Calu3 (cell line): Measurements from ENCODE around the gene EPYC. TPM values are rescaled to one million over a fixed set of nuclear protein-coding genes. Genes with fewer than 3 reads are reported as not detected.

Source experiments
- BruUV-seq: library from RNA; stranded (reverse); fragments of 400-500 nt; replicated peaks from 2 replicates; lab custom pipeline; 2021; lab: Mats Ljungman, UMichigan
- CTCF ChIA-PET: fragments of 300-600 bp; sonication (Branson Sonifier 250); formaldehyde crosslinking; loops from one replicate; lab custom pipeline; 2022; ENCODE audit warnings: antibody characterized with exemption; lab: Charles Lee
- DNase-seq: peaks from one replicate; pipeline ENCODE4 v3.0.0; 2022
- H3K27ac Mint-ChIP-seq: one replicate; pipeline ENCODE4 v1.8.0; 2022; ENCODE audit warnings: mixed read lengths; ENCODE audit not compliant: unreplicated experiment
- H3K27me3 Mint-ChIP-seq: one replicate; pipeline ENCODE4 v1.8.0; 2022; ENCODE audit warnings: mixed read lengths; ENCODE audit not compliant: unreplicated experiment
- H3K36me3 Mint-ChIP-seq: one replicate; pipeline ENCODE4 v1.8.0; 2022; ENCODE audit warnings: mild to moderate bottlenecking, moderate library complexity, mixed read lengths; ENCODE audit not compliant: insufficient read depth, unreplicated experiment
- H3K4me1 Mint-ChIP-seq: one replicate; pipeline ENCODE4 v1.8.0; 2022; ENCODE audit warnings: mild to moderate bottlenecking, low read depth, mixed read lengths; ENCODE audit not compliant: unreplicated experiment
- H3K4me3 Mint-ChIP-seq: one replicate; pipeline ENCODE4 v1.8.0; 2022; ENCODE audit warnings: mild to moderate bottlenecking, low read depth, moderate library complexity, mixed read lengths; ENCODE audit not compliant: unreplicated experiment
- H3K9me3 Mint-ChIP-seq: one replicate; pipeline ENCODE4 v1.8.0; 2022; ENCODE audit warnings: low read depth, mixed read lengths; ENCODE audit not compliant: unreplicated experiment
- intact Hi-C: fragments of 100-400 bp; cut with micrococcal nuclease; formaldehyde crosslinking; loops from one replicate; pipeline ENCODE4 v1.10.0; 2022; ENCODE audit not compliant: unreplicated experiment
- total RNA-seq: library from RNA; stranded (reverse); gene quantifications from 2 replicates; pipeline ENCODE4 v1.2.3, GENCODE V29; 2022
- TF ChIP-seq, protein P1 (sequence below): fragments of 200-600 bp; IDR thresholded peaks from one replicate; pipeline ENCODE4 v1.8.0; 2022; ENCODE audit warnings: antibody characterized with exemption; ENCODE audit not compliant: unreplicated experiment

Gene EPYC
- total RNA-seq, 1 experiment from 2014 or later, result not detected

DNA sequence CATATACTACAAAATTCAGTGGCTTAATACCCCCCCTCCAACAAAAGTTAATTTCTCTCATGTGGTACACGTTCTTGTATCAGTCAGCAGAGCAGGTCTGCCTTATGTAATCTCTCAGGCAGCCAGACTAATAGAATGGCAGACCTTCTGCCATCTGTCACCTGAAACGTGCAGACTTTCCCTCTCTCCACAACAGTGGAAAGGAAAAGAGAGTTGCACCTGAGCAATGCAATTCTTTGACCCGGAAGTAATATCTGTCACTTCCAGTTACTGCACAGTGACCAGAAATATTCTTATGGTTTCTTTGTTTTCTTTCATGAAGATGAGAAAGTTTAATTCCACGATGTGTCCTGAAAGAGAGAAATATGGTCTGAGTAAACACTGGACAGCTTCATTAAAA lies 38.6 kb upstream of the EPYC start:
- intact Hi-C loops, result no loop called here
- no TSS peak for BruUV-seq
- Mint-ChIP-seq H3K27me3 (no peaks in the 10 kb centered on the region), H3K36me3 (no peaks in the 10 kb centered on the region), H3K27ac (no peak overlapping the region), H3K4me1 (no peaks in the 10 kb centered on the region), H3K4me3 (no peak overlapping the region), H3K9me3 (no peaks in the 10 kb centered on the region)
- TF ChIP-seq, protein P1, sequence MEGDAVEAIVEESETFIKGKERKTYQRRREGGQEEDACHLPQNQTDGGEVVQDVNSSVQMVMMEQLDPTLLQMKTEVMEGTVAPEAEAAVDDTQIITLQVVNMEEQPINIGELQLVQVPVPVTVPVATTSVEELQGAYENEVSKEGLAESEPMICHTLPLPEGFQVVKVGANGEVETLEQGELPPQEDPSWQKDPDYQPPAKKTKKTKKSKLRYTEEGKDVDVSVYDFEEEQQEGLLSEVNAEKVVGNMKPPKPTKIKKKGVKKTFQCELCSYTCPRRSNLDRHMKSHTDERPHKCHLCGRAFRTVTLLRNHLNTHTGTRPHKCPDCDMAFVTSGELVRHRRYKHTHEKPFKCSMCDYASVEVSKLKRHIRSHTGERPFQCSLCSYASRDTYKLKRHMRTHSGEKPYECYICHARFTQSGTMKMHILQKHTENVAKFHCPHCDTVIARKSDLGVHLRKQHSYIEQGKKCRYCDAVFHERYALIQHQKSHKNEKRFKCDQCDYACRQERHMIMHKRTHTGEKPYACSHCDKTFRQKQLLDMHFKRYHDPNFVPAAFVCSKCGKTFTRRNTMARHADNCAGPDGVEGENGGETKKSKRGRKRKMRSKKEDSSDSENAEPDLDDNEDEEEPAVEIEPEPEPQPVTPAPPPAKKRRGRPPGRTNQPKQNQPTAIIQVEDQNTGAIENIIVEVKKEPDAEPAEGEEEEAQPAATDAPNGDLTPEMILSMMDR, result no peak
- DNase-seq, result no peak
- CTCF ChIA-PET, result interaction anchor here (0.6 kb wide), 1 partner anchor 216 kb away, joined by 3 read pairs; no protein-coding TSS in a partner anchor

DNA sequence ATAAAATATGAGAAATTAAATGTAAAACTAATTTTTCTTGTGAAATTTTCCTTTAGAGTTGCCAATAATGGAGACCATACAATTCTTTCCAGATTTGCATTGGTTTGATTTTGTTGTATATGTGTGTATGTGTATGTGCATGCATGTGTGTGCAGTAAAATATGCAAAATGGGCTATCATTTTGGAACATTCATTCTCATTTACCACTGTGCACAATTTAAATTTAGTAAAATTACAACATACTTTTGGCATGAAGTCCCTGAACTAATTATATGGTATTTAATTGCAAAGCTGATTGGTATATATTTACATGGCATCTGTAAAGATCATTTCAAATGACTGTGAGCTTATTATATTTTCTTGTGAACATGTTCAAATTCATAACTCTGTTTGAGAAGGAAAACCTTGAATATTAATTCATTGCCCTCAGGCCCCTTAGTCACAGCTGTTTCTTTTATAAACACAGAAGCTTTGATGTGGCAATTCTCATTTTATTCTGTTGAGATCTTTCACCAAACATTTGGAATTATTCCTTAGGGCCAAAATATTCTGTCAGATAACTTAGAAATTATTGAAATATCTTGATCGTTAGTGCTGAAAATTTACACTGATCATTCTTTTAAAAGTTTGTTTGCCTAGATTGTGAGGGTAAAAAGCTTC lies 35.5 kb upstream of the EPYC start:
- DNase-seq, result no peak
- CTCF ChIA-PET, result interaction anchor here (0.6 kb wide), 1 partner anchor 201 kb away, joined by 3 read pairs; no protein-coding TSS in a partner anchor
- no peaks in the 10 kb centered on the region for H3K27me3 Mint-ChIP-seq
- intact Hi-C loops, result no loop called here
- H3K36me3 Mint-ChIP-seq, result no peaks in the 10 kb centered on the region
- H3K4me1 Mint-ChIP-seq, result no peaks in the 10 kb centered on the region
- H3K9me3 Mint-ChIP-seq, result no peaks in the 10 kb centered on the region
- TF ChIP-seq, protein P1, result no peak
- BruUV-seq, result no TSS peak
- H3K4me3 Mint-ChIP-seq, result no peak overlapping the region
- no peak overlapping the region for H3K27ac Mint-ChIP-seq

DNA sequence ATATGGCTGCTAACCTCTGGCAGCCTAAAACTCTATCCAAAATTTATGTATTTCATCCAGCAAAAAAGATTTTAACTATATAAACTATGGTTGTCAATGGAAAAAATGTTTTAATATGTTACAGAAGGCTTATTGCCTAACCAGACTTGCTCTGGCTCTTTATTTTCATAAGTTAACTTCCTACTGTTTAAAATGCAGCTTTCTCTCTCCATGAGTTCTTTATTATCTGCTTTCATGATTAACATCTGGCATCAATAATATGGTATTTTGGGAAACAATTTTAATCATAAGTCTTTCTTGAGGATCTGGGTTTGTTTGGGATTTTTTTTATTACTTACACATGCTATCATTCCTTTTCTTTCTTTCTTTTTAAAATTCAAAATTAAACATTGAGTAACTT lies 32.5 kb upstream of the EPYC start:
- intact Hi-C loops, result no loop called here
- CTCF ChIA-PET, result no interaction called here
- BruUV-seq, result no TSS peak
- Mint-ChIP-seq H3K4me3 (no peak overlapping the region), H3K4me1 (no peaks in the 10 kb centered on the region), H3K27me3 (no peaks in the 10 kb centered on the region), H3K36me3 (no peaks in the 10 kb centered on the region), H3K27ac (no peak overlapping the region), H3K9me3 (no peaks in the 10 kb centered on the region)
- no peak for DNase-seq
- TF ChIP-seq, protein P1, result no peak

DNA sequence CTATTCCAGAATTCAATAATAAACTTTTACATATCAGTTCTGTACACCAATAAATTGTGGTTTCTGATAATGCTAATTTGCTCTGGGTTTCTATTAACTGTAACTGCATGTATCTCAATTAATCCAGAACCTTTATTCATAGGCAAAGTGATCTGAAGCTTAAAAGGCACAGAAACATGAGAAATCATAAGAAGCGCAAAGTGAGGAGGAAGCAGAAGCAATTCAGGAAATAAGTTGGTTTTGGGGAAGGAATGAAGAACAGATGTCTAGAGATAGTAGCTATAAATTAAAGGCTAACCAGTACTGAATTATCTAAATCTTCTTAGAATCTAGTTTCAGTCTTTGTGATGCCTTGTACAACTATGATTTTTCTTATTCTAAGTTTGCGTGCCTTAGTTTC lies 28.5 kb upstream of the EPYC start:
- intact Hi-C loops, result no loop called here
- no peak for DNase-seq
- no peak overlapping the region for H3K4me3 Mint-ChIP-seq
- no peaks in the 10 kb centered on the region for H3K27me3 Mint-ChIP-seq
- TF ChIP-seq, protein P1, result no peak
- CTCF ChIA-PET, result interaction anchor here (0.6 kb wide), 1 partner anchor 158 kb away, joined by 5 read pairs; no protein-coding TSS in a partner anchor
- H3K36me3 Mint-ChIP-seq, result no peaks in the 10 kb centered on the region
- H3K9me3 Mint-ChIP-seq, result peaks cover 2% of the 10 kb centered on the region
- BruUV-seq, result no TSS peak
- H3K4me1 Mint-ChIP-seq, result no peaks in the 10 kb centered on the region
- H3K27ac Mint-ChIP-seq, result no peak overlapping the region
